ENCODE results near the gene AGGF1. TPM values are rescaled to one million over a fixed set of nuclear protein-coding genes. Genes with fewer than 3 reads are reported as not detected.
"Not testable (repeated sequence)": the region's sequence is repeated elsewhere in the genome, so short reads cannot be mapped to it uniquely, and the experiment has no call there.

The AGGF1 gene
- total and polyA plus RNA-seq, 12 donors: 6.7 to 33.7 (median 24.7) TPM

- Histone ChIP-seq H3K27me3 (no peaks in the 10 kb centered on the region), H3K36me3 (replicated peaks in 1 of 2) (no peaks in the 10 kb centered on the region), H3K9me3 (replicated peaks in 1 of 3) (no peaks in the 10 kb centered on the region), H3K4me3 (no peak overlapping the region), H3K27ac (no peak overlapping the region), H3K4me1 (replicated peaks in 1 of 2) (no peaks in the 10 kb centered on the region)
- intact Hi-C loops (cut with DNase I): no loop called here
- no peak for DNase-seq
- 88 to 93% (median 90%) methylated on average over 1 of the region's 1 CpG for WGBS, 4 donors
- TF ChIP-seq, protein P1, sequence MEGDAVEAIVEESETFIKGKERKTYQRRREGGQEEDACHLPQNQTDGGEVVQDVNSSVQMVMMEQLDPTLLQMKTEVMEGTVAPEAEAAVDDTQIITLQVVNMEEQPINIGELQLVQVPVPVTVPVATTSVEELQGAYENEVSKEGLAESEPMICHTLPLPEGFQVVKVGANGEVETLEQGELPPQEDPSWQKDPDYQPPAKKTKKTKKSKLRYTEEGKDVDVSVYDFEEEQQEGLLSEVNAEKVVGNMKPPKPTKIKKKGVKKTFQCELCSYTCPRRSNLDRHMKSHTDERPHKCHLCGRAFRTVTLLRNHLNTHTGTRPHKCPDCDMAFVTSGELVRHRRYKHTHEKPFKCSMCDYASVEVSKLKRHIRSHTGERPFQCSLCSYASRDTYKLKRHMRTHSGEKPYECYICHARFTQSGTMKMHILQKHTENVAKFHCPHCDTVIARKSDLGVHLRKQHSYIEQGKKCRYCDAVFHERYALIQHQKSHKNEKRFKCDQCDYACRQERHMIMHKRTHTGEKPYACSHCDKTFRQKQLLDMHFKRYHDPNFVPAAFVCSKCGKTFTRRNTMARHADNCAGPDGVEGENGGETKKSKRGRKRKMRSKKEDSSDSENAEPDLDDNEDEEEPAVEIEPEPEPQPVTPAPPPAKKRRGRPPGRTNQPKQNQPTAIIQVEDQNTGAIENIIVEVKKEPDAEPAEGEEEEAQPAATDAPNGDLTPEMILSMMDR (IDR thresholded peaks at IDR 0.05): no peak
- TF ChIP-seq POLR2A (IDR thresholded peaks at IDR 0.05): no peak
Measured at GRCh38 chr5:77103457-77103856, 73.3 kb downstream of the AGGF1 start.

- H3K4me3 ChIP-seq: no peak overlapping the region
- intact Hi-C loops (cut with DNase I): no loop called here
- TF ChIP-seq POLR2A (IDR thresholded peaks at IDR 0.05): no peak
- TF ChIP-seq, protein P1 (IDR thresholded peaks at IDR 0.05): no peak
- H3K27me3 ChIP-seq: no peaks in the 10 kb centered on the region
- no peaks in the 10 kb centered on the region for H3K9me3 ChIP-seq (replicated peaks in 1 of 3)
- no peak for DNase-seq
- no peak overlapping the region for H3K27ac ChIP-seq
- H3K36me3 ChIP-seq (replicated peaks in 1 of 2): no peaks in the 10 kb centered on the region
- no peaks in the 10 kb centered on the region for H3K4me1 ChIP-seq (replicated peaks in 1 of 2)
Measured at GRCh38 chr5:77104813-77105212, 74.6 kb downstream of the AGGF1 start.

DNA sequence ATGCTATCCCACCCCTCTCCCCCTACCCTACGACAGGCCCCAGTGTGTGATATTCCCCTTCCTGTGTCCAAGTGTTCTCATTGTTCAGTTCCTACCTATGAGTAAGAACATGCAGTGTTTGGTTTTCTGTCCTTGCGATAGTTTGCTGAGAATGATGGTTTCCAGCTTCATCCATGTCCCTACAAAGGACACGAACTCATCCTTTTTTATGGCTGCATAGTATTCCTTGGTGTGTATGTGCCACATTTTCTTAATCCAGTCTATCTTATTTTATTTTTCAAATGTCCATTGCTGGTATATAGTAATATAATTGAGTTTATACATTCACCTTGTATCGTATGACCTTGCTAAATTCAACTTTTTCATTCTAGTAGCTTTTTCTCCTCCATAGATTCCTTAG is 76.8 kb downstream of the AGGF1 start:
- 94 to 95% (median 94%) methylated on average over 3 to 4 of the region's 4 CpGs for WGBS, 4 donors
- H3K4me3 ChIP-seq; DNase-seq; H3K9me3 ChIP-seq (replicated peaks in 1 of 3); H3K27ac ChIP-seq; H3K36me3 ChIP-seq (replicated peaks in 1 of 2); H3K27me3 ChIP-seq; intact Hi-C loops (cut with DNase I); H3K4me1 ChIP-seq (replicated peaks in 1 of 2): not testable (repeated sequence)

Small RNA genes within 50 kb of the gene (small RNA-seq; reads per million reads assigned to genes)
- 115 to 262 reads per million in 2 donors for gene SNORA47

Other genes starting within 250 kb of the AGGF1 start
- 1 to 10 TPM in 7 of 9 donors, under 1 TPM in 2; 0.35 to 4.0 (median 1.4) TPM for gene F2RL1, start 211.4 kb upstream of the AGGF1 start, total RNA-seq
- under 1 TPM; 0.40 to 0.95 (median 0.67) TPM for gene F2RL1, start 211.4 kb upstream of the AGGF1 start, polyA plus RNA-seq
- gene S100Z, start 180.4 kb upstream of the AGGF1 start, total RNA-seq: 1 to 10 TPM in 2 of 9 donors, under 1 TPM in 6, not detected in 1; 0.11 to 2.8 (median 0.51) TPM
- gene S100Z, start 180.4 kb upstream of the AGGF1 start, polyA plus RNA-seq: under 1 TPM; 0.27 to 0.44 (median 0.40) TPM
- 10 to 100 TPM; 17.0 to 64.1 (median 30.3) TPM for gene CRHBP, start 77.4 kb upstream of the AGGF1 start, total RNA-seq
- 10 to 100 TPM; 13.4 to 20.2 (median 16.5) TPM for gene CRHBP, start 77.4 kb upstream of the AGGF1 start, polyA plus RNA-seq
- gene ZBED3, start 56.9 kb downstream of the AGGF1 start, total RNA-seq: 10 to 100 TPM in 4 of 9 donors, 1 to 10 TPM in 5; 1.3 to 13.9 (median 9.7) TPM
- gene ZBED3, start 56.9 kb downstream of the AGGF1 start, polyA plus RNA-seq: 1 to 10 TPM; 4.8 to 7.9 (median 5.7) TPM
- 1 to 10 TPM; 1.1 to 6.8 (median 4.5) TPM for gene PDE8B, start 180.3 kb downstream of the AGGF1 start, total RNA-seq
- gene PDE8B, start 180.3 kb downstream of the AGGF1 start, polyA plus RNA-seq: 1 to 10 TPM; 1.9 to 5.9 (median 5.4) TPM

All from adrenal gland (tissue), 12 donors.